SU-DHL-6 (cell line): Measurements from ENCODE around the gene ACKR2.
A peak's percentile ranks its signal among the peaks of the same experiment; 100 is the strongest.

ENCODE experiments used
- H2AFZ ChIP-seq: fragments of 200-600 bp; sonication (generic); 2 replicates; pipeline ENCODE4 v1.6.1; 2014; ENCODE audit warnings: low read depth, mild to moderate bottlenecking, moderate library complexity, mixed read lengths, antibody characterized with exemption, low read length; ENCODE audit not compliant: severe bottlenecking
- H3F3A ChIP-seq: fragments of 200-600 bp; shearing (Covaris generic); 2 replicates; pipeline ENCODE4 v1.6.0; 2016; ENCODE audit warnings: antibody characterized with exemption, mild to moderate bottlenecking; ENCODE audit not compliant: insufficient read depth
- H3K27ac ChIP-seq: fragments of 200-600 bp; sonication (generic); 2 replicates; pipeline ENCODE4 v1.5.1; 2016; ENCODE audit warnings: low read depth, mild to moderate bottlenecking, low read length, moderate library complexity, mixed read lengths
- H3K27me3 ChIP-seq: fragments of 200-600 bp; sonication (generic), shearing (Covaris generic); 2 replicates; pipeline ENCODE4 v1.6.0; 2014; ENCODE audit warnings: mild to moderate bottlenecking, low read length
- H3K36me3 ChIP-seq: fragments of 200-600 bp; sonication (generic); 2 replicates; pipeline ENCODE4 v1.6.1; 2014; ENCODE audit warnings: mild to moderate bottlenecking, low read length, mixed read lengths
- H3K4me2 ChIP-seq: fragments of 300-600, 200-600 bp; shearing (Covaris generic), sonication (generic); 2 replicates; pipeline ENCODE4 v1.6.0; 2014; ENCODE audit warnings: low read length, low read depth, mild to moderate bottlenecking; ENCODE audit not compliant: poor library complexity, severe bottlenecking
- H3K4me3 ChIP-seq: fragments of 200-600 bp; sonication (generic); 2 replicates; pipeline ENCODE4 v1.5.1; 2014; ENCODE audit warnings: antibody characterized with exemption, low read length, mild to moderate bottlenecking, mixed read lengths; ENCODE audit not compliant: insufficient read depth, poor library complexity, severe bottlenecking
- H3K79me2 ChIP-seq: fragments of 200-600 bp; sonication (generic); 2 replicates; pipeline ENCODE4 v1.6.1; 2014; ENCODE audit warnings: mild to moderate bottlenecking, low read length, moderate library complexity; ENCODE audit not compliant: insufficient read depth
- H3K9ac ChIP-seq: fragments of 200-600 bp; sonication (generic); 2 replicates; pipeline ENCODE4 v1.7.0; 2014; ENCODE audit warnings: mild to moderate bottlenecking, low read length
- H3K9me2 ChIP-seq: fragments of 200-600 bp; sonication (generic); replicated peaks from 2 replicates; pipeline ENCODE4 v1.6.1; 2014; ENCODE audit warnings: low read length; ENCODE audit not compliant: insufficient read depth
- H3K9me3 ChIP-seq: fragments of 200-600 bp; sonication (generic); 2 replicates; pipeline ENCODE4 v1.6.1; 2014; ENCODE audit warnings: low read length, mixed read lengths; ENCODE audit not compliant: insufficient read depth
- H4K20me1 ChIP-seq: fragments of 200-600 bp; sonication (generic); 2 replicates; pipeline ENCODE4 v1.6.1; 2014; ENCODE audit warnings: low read depth, mild to moderate bottlenecking, antibody characterized with exemption, low read length, moderate library complexity, mixed read lengths
- CTCF ChIP-seq: fragments of 200-600 bp; sonication (generic); IDR thresholded peaks from one replicate; pipeline ENCODE4 v1.5.1; 2017; ENCODE audit warnings: antibody characterized with exemption, mild to moderate bottlenecking, low read length, moderate library complexity; ENCODE audit not compliant: insufficient read depth, poor library complexity, severe bottlenecking
- EZH2phosphoT487 ChIP-seq: fragments of 200-600 bp; sonication (generic), shearing (Covaris generic); conservative IDR thresholded peaks from 2 replicates; pipeline ENCODE4 v1.6.1; 2018; ENCODE audit warnings: mild to moderate bottlenecking, antibody characterized with exemption, low read length, moderate library complexity, mixed read lengths

The ACKR2 gene

GRCh38 chr3:42830437-42831320, 21.4 kb downstream of the ACKR2 start:
- H3F3A ChIP-seq, result no peaks in the 10 kb centered on the region
- no peak overlapping the region for H3K4me2 ChIP-seq
- H3K9me2 ChIP-seq, result no peaks in the 10 kb centered on the region
- no peaks in the 10 kb centered on the region for H3K36me3 ChIP-seq
- H3K79me2 ChIP-seq, result no peaks in the 10 kb centered on the region
- no peak overlapping the region for H3K4me3 ChIP-seq
- H3K27ac ChIP-seq, result no peak overlapping the region
- H3K9ac ChIP-seq, result no peak overlapping the region
- H3K9me3 ChIP-seq, result no peaks in the 10 kb centered on the region
- H3K27me3 ChIP-seq, result no peaks in the 10 kb centered on the region
- no peak for TF ChIP-seq EZH2phosphoT487
- TF ChIP-seq CTCF, result no peak
- no peaks in the 10 kb centered on the region for H4K20me1 ChIP-seq
- H2AFZ ChIP-seq, result no peak overlapping the region

- H3K27me3 ChIP-seq, result no peaks in the 10 kb centered on the region
- no peaks in the 10 kb centered on the region for H3K9me3 ChIP-seq
- H3K4me3 ChIP-seq, result no peak overlapping the region
- H3K9me2 ChIP-seq, result no peaks in the 10 kb centered on the region
- no peak overlapping the region for H2AFZ ChIP-seq
- H3K79me2 ChIP-seq, result no peaks in the 10 kb centered on the region
- H4K20me1 ChIP-seq, result no peaks in the 10 kb centered on the region
- no peaks in the 10 kb centered on the region for H3K36me3 ChIP-seq
- TF ChIP-seq CTCF (peak; percentile 73), EZH2phosphoT487 (no peak)
- no peak overlapping the region for H3K4me2 ChIP-seq
- H3K9ac ChIP-seq, result no peak overlapping the region
- H3F3A ChIP-seq, result no peaks in the 10 kb centered on the region
- H3K27ac ChIP-seq, result no peak overlapping the region
These were observed 22.1 kb downstream of the ACKR2 start for GRCh38 chr3:42831321-42831713.

- Histone ChIP-seq H3K9me2 (no peaks in the 10 kb centered on the region), H3K4me3 (no peak overlapping the region), H4K20me1 (no peaks in the 10 kb centered on the region), H3K79me2 (no peaks in the 10 kb centered on the region), H3K4me2 (no peak overlapping the region), H3F3A (no peaks in the 10 kb centered on the region), H3K27ac (no peak overlapping the region), H3K9me3 (no peaks in the 10 kb centered on the region), H3K27me3 (no peaks in the 10 kb centered on the region), H2AFZ (no peak overlapping the region), H3K9ac (no peak overlapping the region), H3K36me3 (no peaks in the 10 kb centered on the region)
- TF ChIP-seq CTCF (no peak), EZH2phosphoT487 (no peak)
These were observed 27.2 kb downstream of the ACKR2 start for GRCh38 chr3:42836150-42837123.
